ENCODE measurements around the gene DCHS1. TPM values are rescaled to one million over a fixed set of nuclear protein-coding genes. Genes with fewer than 3 reads are reported as not detected.

DCHS1 gene
- total RNA-seq, 1 donor from 2014 or later: 33.4 TPM

- DNase-seq (ENCODE audit: low spot score): no peak
- TF ChIP-seq, protein P1, sequence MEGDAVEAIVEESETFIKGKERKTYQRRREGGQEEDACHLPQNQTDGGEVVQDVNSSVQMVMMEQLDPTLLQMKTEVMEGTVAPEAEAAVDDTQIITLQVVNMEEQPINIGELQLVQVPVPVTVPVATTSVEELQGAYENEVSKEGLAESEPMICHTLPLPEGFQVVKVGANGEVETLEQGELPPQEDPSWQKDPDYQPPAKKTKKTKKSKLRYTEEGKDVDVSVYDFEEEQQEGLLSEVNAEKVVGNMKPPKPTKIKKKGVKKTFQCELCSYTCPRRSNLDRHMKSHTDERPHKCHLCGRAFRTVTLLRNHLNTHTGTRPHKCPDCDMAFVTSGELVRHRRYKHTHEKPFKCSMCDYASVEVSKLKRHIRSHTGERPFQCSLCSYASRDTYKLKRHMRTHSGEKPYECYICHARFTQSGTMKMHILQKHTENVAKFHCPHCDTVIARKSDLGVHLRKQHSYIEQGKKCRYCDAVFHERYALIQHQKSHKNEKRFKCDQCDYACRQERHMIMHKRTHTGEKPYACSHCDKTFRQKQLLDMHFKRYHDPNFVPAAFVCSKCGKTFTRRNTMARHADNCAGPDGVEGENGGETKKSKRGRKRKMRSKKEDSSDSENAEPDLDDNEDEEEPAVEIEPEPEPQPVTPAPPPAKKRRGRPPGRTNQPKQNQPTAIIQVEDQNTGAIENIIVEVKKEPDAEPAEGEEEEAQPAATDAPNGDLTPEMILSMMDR (IDR thresholded peaks at IDR 0.05): peak; percentile 76
- Mint-ChIP-seq H3K27ac (ENCODE audit: unreplicated experiment) (no peak overlapping the region), H3K27me3 (ENCODE audit: low read depth) (no peaks in the 10 kb centered on the region), H3K36me3 (ENCODE audit: low read depth) (no peaks in the 10 kb centered on the region), H3K4me3 (ENCODE audit: unreplicated experiment) (no peak overlapping the region), H3K4me1 (ENCODE audit: low read depth) (peaks cover 16% of the 10 kb centered on the region), H3K9me3 (ENCODE audit: low read depth) (no peaks in the 10 kb centered on the region)
Measured at GRCh38 chr11:6667733-6668374, 12.2 kb upstream of the DCHS1 start.

DNA sequence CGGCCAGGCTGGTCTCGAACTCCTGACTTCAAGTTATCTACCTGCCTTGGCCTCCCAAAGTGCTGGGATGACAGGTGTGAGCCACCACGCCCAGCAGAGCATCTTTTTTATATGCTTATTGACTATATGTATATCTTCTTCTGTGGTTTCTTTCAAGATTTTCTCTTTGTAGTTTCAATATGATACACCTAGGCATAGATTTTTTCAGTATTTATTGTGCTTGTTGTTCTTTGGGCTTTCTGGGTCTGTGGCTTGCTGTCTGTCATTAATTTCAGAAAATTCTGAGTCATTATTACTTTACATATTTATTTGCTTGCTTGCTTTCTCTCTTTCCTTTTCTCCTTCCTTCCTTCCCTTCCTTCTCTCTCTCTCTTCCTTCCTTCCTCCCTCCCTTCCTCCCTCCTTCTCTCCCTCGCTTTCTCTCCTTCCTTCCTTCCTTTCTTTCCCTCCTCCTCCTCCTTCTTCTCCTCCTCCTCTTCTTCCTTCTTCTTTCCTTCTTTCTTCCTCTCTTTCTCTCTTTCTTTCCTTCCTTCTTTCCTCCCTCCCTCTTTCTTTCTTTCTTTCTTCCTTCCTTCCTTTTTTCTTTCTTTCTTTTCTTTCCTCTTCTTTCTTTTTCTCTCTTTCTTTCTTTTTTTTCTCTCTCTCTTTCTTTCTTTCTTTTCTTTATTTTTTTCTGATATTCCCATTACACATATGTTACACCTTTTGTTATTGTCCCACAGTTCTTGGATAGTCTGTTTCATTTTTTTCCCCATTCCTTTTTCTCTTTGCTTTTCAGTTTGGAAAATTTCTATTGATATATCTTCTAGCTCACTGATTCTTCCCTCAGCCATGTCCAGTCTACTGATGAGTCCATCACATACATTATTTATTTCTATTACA is 10.9 kb upstream of the DCHS1 start:
- no peak overlapping the region for H3K27ac Mint-ChIP-seq (ENCODE audit: unreplicated experiment)
- no peaks in the 10 kb centered on the region for H3K36me3 Mint-ChIP-seq (ENCODE audit: low read depth)
- peaks cover 16% of the 10 kb centered on the region for H3K4me1 Mint-ChIP-seq (ENCODE audit: low read depth)
- TF ChIP-seq, protein P1 (IDR thresholded peaks at IDR 0.05): no peak
- DNase-seq (ENCODE audit: low spot score): no peak
- no peak overlapping the region for H3K4me3 Mint-ChIP-seq (ENCODE audit: unreplicated experiment)
- H3K27me3 Mint-ChIP-seq (ENCODE audit: low read depth): no peaks in the 10 kb centered on the region
- H3K9me3 Mint-ChIP-seq (ENCODE audit: low read depth): no peaks in the 10 kb centered on the region

DNA sequence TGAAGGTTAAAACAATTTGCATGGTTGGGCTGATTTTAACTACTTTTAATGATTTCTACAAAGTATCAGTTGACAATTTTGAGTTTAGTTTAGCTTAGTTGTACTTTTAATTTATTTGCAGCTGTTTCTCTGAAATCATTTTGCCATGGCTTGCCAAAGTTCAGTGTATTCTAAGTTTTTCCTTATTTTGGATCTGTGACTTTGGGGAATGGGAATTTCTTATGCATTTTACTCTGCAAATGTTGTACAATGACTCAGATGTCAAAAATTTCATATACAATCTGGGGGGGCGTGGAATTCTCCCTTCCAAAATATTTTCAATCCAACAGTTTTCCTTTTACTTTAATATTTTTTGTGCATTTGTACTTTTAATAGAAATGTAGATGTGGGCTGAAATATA is 8.9 kb upstream of the DCHS1 start:
- no peaks in the 10 kb centered on the region for H3K27me3 Mint-ChIP-seq (ENCODE audit: low read depth)
- DNase-seq (ENCODE audit: low spot score): no peak
- TF ChIP-seq, protein P1 (IDR thresholded peaks at IDR 0.05): no peak

GRCh38 chr11:6663794-6664469 is 8.3 kb upstream of the DCHS1 start:
- Mint-ChIP-seq H3K4me3 (ENCODE audit: unreplicated experiment) (no peak overlapping the region), H3K9me3 (ENCODE audit: low read depth) (no peaks in the 10 kb centered on the region), H3K27ac (ENCODE audit: unreplicated experiment) (peak overlapping the region; percentile 67), H3K27me3 (ENCODE audit: low read depth) (no peaks in the 10 kb centered on the region), H3K4me1 (ENCODE audit: low read depth) (peaks cover 16% of the 10 kb centered on the region), H3K36me3 (ENCODE audit: low read depth) (no peaks in the 10 kb centered on the region)
- TF ChIP-seq, protein P1 (IDR thresholded peaks at IDR 0.05): no peak
- DNase-seq (ENCODE audit: low spot score): no peak

More for the DNA sequence above, 8.9 kb upstream of the DCHS1 start:
- Mint-ChIP-seq H3K4me3 (ENCODE audit: unreplicated experiment) (no peak overlapping the region), H3K4me1 (ENCODE audit: low read depth) (peaks cover 16% of the 10 kb centered on the region), H3K36me3 (ENCODE audit: low read depth) (no peaks in the 10 kb centered on the region), H3K27ac (ENCODE audit: unreplicated experiment) (no peak overlapping the region), H3K9me3 (ENCODE audit: low read depth) (no peaks in the 10 kb centered on the region)

GRCh38 chr11:6660712-6661111 is 5.1 kb upstream of the DCHS1 start:
- Mint-ChIP-seq H3K27ac (ENCODE audit: unreplicated experiment) (no peak overlapping the region), H3K4me1 (ENCODE audit: low read depth) (peaks cover 26% of the 10 kb centered on the region), H3K9me3 (ENCODE audit: low read depth) (no peaks in the 10 kb centered on the region), H3K4me3 (ENCODE audit: unreplicated experiment) (no peak overlapping the region), H3K27me3 (ENCODE audit: low read depth) (no peaks in the 10 kb centered on the region), H3K36me3 (ENCODE audit: low read depth) (no peaks in the 10 kb centered on the region)
- TF ChIP-seq, protein P1 (IDR thresholded peaks at IDR 0.05): no peak
- no peak for DNase-seq (ENCODE audit: low spot score)

Data from chondrocyte (in vitro differentiated cells).